Right cardiac atrium (tissue), 5 donors: ENCODE results near the gene NDFIP2. TPM values are rescaled to one million over a fixed set of nuclear protein-coding genes. Genes with fewer than 3 reads are reported as not detected.

Experiments used
- ATAC-seq, 2 donors: fragments of 200-7000 bp; cut with Tn5 transposase; one replicate each; pipeline versions ENCODE4 v1.8.0 to v1.9.1; 2020; ENCODE audit warnings: moderate library complexity in 2 of 2, mild to moderate bottlenecking in 1 of 2
- DNase-seq, 3 donors: peaks; one replicate each; pipeline ENCODE4 v3.0.0-alpha.2; 2020
- H3K27ac ChIP-seq: one replicate; pipeline ENCODE4 v1.5.1; 2013; ENCODE audit warnings: mild to moderate bottlenecking, low read length, control low read depth, moderate library complexity
- H3K27me3 ChIP-seq: one replicate; pipeline ENCODE4 v1.6.1; 2013; ENCODE audit not compliant: control insufficient read depth, insufficient read depth
- H3K4me1 ChIP-seq: one replicate; pipeline ENCODE4 v1.6.1; 2013; ENCODE audit warnings: low read length; ENCODE audit not compliant: control insufficient read depth, insufficient read depth
- H3K4me3 ChIP-seq: one replicate; pipeline ENCODE4 v1.5.1; 2013; ENCODE audit warnings: low read length, control low read depth
- H3K9me3 ChIP-seq: one replicate; pipeline ENCODE4 v1.6.1; 2013; ENCODE audit warnings: low read length; ENCODE audit not compliant: control insufficient read depth
- WGBS: extraction: QIAGEN DNeasy Blood & Tissue Kit; methylation state at CpG from one replicate; pipeline ENCODE4 v1.1.7; 2013; 5-methylcytosine and 5-hydroxymethylcytosine counted together
- intact Hi-C, 4 donors: fragments of 100-400 bp; cut with DNase I; formaldehyde crosslinking; loops; one replicate each; pipeline versions ENCODE4 v1.11.0 to v1.14.0; 2022 to 2023
- long read RNA-seq, 4 donors: library from polyadenylated mRNA; unstranded; transcript quantifications; one replicate each; pipeline ENCODE4 v2.0.0, GENCODE V29; 2020 to 2021
- polyA plus RNA-seq: library from polyadenylated mRNA; stranded (reverse); fragments of 200-250 nt; gene quantifications from one replicate; pipeline ENCODE4 v1.2.3, GENCODE V29; 2013
- total RNA-seq, 4 donors: library from RNA; stranded (reverse); fragmentation: NEBNext Ultra II Directional; extraction: Animal tissue kit (Norgen Biotek cat#: 25700); gene quantifications; one replicate each; pipeline ENCODE4 v1.2.1, GENCODE V29; 2021
- donor health status: healthy with polysubstance abuse.
- donor health status: DM: no; HTN: yes; CAD: no.
- donor health status: DM: no; HTN: no; CAD: no.
- donor health status: DM: no; HTN: yes; CAD: no; lungs with severe emphysema.
- donor health status: DM: yes; HTN: yes; CAD: no.

Gene NDFIP2, protein sequence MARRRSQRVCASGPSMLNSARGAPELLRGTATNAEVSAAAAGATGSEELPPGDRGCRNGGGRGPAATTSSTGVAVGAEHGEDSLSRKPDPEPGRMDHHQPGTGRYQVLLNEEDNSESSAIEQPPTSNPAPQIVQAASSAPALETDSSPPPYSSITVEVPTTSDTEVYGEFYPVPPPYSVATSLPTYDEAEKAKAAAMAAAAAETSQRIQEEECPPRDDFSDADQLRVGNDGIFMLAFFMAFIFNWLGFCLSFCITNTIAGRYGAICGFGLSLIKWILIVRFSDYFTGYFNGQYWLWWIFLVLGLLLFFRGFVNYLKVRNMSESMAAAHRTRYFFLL
- 10 to 100 TPM; 37.6 to 48.7 (median 41.6) TPM for total RNA-seq
- 29.0 TPM for polyA plus RNA-seq
- long read RNA-seq, donor 1, full-length matches to known transcripts: 139 of 153 reads
- long read RNA-seq, donor 1, partial matches to known transcripts: 4 of 153 reads
- long read RNA-seq, donor 1, other reads (novel, unspliced or antisense): 10 of 153 reads
- long read RNA-seq, donor 2, full-length matches to known transcripts: 46 of 51 reads
- long read RNA-seq, donor 2, partial matches to known transcripts: 2 of 51 reads
- long read RNA-seq, donor 2, other reads (novel, unspliced or antisense): 3 of 51 reads
- long read RNA-seq, donor 3, full-length matches to known transcripts: 354 of 395 reads
- long read RNA-seq, donor 3, partial matches to known transcripts: 14 of 395 reads
- long read RNA-seq, donor 3, other reads (novel, unspliced or antisense): 27 of 395 reads
- long read RNA-seq, donor 4, full-length matches to known transcripts: 54 of 59 reads
- long read RNA-seq, donor 4, partial matches to known transcripts: 1 of 59 reads
- long read RNA-seq, donor 4, other reads (novel, unspliced or antisense): 4 of 59 reads

DNA sequence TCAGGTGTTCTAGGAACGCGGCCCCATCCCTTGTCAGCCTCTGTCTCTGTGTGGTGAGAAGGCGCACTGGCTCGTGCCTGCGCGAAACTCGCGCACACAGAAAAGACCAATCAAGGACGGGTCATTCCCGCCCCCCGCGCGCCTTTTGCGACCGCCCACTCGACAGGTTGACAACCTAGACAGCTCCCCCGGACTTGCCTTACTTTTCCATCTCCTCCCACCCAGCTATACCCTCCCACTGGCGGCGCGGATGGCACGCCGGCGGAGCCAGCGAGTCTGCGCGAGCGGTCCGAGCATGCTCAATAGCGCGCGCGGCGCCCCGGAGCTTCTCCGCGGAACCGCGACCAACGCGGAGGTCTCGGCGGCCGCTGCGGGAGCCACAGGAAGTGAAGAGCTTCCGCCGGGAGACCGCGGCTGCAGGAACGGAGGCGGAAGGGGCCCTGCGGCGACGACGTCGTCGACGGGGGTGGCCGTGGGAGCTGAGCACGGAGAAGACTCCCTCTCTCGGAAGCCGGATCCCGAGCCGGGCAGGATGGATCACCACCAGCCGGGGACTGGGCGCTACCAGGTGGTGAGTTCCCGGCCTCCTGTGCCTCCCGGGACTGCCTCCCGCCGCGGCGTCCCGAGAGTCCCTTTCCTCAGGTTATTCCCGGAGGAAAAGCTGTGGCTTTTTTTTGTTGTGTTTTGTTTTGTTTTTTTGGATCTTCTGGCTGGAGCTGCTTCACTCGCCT is at the start of gene NDFIP2:
TSS of gene NDFIP2 (plus strand) at position 202 of the 731 bp plus-strand sequence. CDS start at position 251, 49 bp downstream.
- ATAC-seq (peak; percentile 97 to 98), DNase-seq (peak; percentile 91 to 96 (median 94))
- peak within 1 kb of the TSS; percentile 84 for H3K4me3 ChIP-seq
- no peaks in the 10 kb centered on the region for H3K27me3 ChIP-seq
- peak within 1 kb of the TSS; percentile 56 for H3K27ac ChIP-seq
- H3K4me1 ChIP-seq: no peaks in the 10 kb centered on the region
- H3K9me3 ChIP-seq: no peaks in the 10 kb centered on the region
- intact Hi-C loops: loop anchor here (5.0 to 10.0 kb wide), 3 partner anchors 51 to 66 kb away; no protein-coding TSS in a partner anchor
- WGBS: under 1% methylated on average over 74 of the region's 74 CpGs

DNA sequence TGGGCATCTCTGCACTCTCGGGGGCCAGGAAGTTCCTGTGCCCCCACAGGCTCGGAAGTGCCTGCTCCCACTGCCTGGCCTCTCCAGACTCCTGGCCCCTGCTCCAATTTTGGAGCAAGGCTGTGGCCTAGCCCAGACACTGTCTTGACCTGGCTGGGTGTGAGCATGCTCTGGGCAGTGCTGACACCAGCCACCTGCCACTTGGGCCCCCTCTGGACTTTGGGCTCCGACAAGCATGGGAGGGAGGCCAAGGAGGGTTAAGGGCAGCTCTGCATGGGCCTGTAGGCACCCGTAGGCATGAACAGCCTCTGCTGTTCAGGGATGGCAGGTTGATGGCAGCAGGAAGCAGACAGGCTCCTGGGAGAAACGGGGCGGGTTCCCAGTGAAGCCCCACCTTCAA is 48.9 kb upstream of the NDFIP2 start:
- peak in 1 of 2 donors; percentile 52 for ATAC-seq
- no peaks in the 10 kb centered on the region for H3K27me3 ChIP-seq
- intact Hi-C loops: no loop called here
- no peak overlapping the region for H3K27ac ChIP-seq
- DNase-seq: no peak
- WGBS: 92% methylated on average over 6 of the region's 6 CpGs
- H3K9me3 ChIP-seq: no peaks in the 10 kb centered on the region
- H3K4me3 ChIP-seq: no peak overlapping the region
- H3K4me1 ChIP-seq: no peaks in the 10 kb centered on the region

DNA sequence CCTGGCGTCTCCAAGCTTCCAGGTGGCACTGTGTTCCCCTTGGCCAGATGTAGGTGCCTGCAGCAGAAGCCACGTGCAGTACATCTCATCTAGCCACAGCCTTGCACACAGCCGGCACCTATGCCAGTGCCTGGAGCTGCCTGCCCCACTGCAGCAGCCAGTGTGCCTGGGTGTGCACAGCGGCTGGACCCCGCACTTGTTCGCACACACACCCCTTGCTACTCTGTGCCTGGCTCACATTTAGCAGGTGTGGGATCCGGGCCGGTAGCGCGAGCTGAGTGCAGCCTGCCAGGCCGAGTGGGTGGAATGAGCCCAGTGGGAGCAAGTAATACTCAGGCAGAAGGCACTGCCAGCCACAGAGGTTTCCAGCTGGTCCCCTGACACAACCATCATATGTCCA is 48.0 kb upstream of the NDFIP2 start:
- Histone ChIP-seq H3K4me1 (no peaks in the 10 kb centered on the region), H3K27me3 (no peaks in the 10 kb centered on the region), H3K4me3 (no peak overlapping the region), H3K27ac (no peak overlapping the region), H3K9me3 (no peaks in the 10 kb centered on the region)
- intact Hi-C loops: no loop called here
- no peak for ATAC-seq
- WGBS: 95% methylated on average over 11 of the region's 11 CpGs
- peak in 1 of 3 donors; percentile 28 for DNase-seq

DNA sequence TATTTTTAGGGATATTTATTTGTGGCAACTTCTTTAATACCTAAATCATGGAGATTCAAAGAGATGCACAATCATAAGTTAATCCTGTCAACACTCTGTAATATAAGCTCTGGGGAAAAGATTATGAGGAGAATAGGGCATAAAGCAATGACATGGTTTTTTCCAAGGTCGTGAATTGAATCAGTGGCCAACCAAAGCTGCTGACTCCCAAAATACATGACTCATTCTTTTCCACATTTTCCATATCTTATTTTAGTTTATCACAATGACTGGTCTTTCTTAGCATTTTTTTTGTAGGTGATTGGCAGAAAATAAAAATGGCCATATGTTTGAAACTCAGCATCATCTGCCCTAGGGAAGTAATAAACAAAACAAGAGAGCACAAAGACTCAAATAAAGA is 46.4 kb upstream of the NDFIP2 start:
- Histone ChIP-seq H3K4me3 (no peak overlapping the region), H3K27me3 (no peaks in the 10 kb centered on the region), H3K9me3 (no peaks in the 10 kb centered on the region), H3K4me1 (no peaks in the 10 kb centered on the region), H3K27ac (no peak overlapping the region)
- no peak for DNase-seq
- 32% methylated on average over 1 of the region's 1 CpG for WGBS
- no peak for ATAC-seq
- intact Hi-C loops: no loop called here

DNA sequence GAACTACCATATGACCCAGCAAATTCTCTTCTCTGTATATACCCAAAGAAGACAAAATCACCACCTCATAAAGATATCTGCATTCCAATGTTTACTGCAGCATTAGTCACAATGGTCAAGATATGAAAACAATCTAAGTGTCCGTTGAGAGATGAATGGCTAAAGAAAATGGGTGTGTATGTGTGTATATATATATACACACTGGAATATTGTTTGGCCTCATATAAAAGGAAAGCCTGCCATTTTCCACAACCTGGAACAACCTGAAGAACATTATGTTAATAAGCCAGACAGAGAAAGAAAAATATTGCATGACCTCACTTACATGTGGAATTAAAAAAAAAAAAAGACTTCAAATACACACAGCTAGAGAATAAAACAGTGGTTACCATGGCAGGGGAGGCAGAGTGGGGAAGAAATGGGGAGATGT is 45.4 kb upstream of the NDFIP2 start:
- no peaks in the 10 kb centered on the region for H3K9me3 ChIP-seq
- no peak overlapping the region for H3K27ac ChIP-seq
- intact Hi-C loops: no loop called here
- no peak for DNase-seq
- WGBS: 50% methylated on average over 1 of the region's 1 CpG
- H3K4me1 ChIP-seq: no peaks in the 10 kb centered on the region
- H3K27me3 ChIP-seq: no peaks in the 10 kb centered on the region
- no peak overlapping the region for H3K4me3 ChIP-seq
- ATAC-seq: no peak

DNA sequence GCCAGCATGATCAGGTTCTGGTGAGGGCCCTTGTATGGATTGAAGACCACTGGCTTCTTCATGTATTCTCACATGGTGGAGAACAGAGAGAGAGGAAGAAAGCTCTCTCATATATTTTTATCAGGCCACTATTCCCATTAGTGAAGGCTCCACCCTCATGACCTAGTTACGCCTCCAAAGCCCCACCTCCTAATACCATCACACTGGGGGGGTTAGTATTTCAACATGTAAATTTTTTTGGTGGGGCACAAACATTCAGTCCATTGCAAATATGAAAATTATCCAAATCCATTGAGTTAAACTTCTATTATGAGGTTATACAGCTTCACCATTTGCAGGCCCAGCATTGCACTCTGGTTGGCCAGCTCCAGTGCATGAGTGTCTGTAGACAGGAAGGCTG is 41.7 kb upstream of the NDFIP2 start:
- ATAC-seq (no peak), DNase-seq (no peak)
- Histone ChIP-seq H3K27ac (no peak overlapping the region), H3K27me3 (no peaks in the 10 kb centered on the region), H3K4me3 (no peak overlapping the region), H3K9me3 (no peaks in the 10 kb centered on the region), H3K4me1 (no peaks in the 10 kb centered on the region)
- WGBS: 92% methylated on average over 1 of the region's 1 CpG
- intact Hi-C loops: no loop called here

DNA sequence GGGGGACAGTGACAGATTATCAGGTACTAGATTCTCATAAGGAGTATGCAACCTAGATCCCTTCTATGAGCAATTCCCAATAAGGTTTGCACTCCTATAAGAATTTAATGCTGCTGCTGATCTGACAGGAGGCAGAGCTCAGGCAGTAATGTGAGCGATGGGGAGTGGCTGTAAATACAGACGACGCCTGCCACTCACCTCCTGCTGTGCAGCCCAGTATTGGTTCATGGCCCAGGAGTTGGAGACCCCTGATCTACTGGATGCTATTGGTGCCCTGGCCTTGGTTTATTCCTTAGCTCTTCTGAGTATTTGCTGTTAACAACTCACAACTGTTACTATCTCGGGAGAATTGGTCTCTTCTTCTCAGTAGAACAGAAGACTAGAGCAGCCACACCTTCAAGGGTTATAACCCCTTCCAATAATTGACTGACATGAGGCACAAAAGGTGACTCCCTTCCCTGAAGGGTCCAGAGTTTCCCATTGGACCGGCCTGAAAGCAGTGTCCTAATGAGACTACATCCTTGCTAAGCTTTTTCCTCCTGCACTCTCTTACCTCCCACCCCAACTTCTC is 39.9 kb upstream of the NDFIP2 start:
- 88% methylated on average over 5 of the region's 5 CpGs for WGBS
- Histone ChIP-seq H3K4me3 (no peak overlapping the region), H3K27ac (no peak overlapping the region), H3K4me1 (no peaks in the 10 kb centered on the region), H3K9me3 (no peaks in the 10 kb centered on the region), H3K27me3 (no peaks in the 10 kb centered on the region)
- intact Hi-C loops: no loop called here
- DNase-seq (no peak), ATAC-seq (no peak)

DNA sequence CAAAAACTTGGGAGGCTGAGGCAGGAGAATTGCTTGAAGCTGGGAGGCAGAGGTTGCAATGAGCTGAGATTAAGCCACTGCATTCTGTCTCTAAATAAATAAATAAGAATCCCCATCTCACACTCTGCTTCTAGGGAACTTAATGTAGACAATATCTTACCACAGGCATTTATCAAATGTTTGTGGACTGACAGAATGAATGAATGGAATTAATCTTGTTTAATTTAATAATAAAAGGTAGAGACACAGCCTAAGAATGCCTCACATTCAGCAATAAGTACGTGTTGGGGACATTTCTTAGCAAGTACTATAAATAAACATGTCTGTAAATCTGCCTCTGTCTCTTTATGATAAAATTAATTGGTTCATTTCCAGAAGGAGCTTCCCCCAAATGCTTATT is 38.7 kb upstream of the NDFIP2 start:
- Histone ChIP-seq H3K4me3 (no peak overlapping the region), H3K27ac (no peak overlapping the region), H3K9me3 (no peaks in the 10 kb centered on the region), H3K27me3 (no peaks in the 10 kb centered on the region), H3K4me1 (no peaks in the 10 kb centered on the region)
- 29% methylated on average over 1 of the region's 1 CpG for WGBS
- intact Hi-C loops: no loop called here
- DNase-seq (no peak), ATAC-seq (no peak)

DNA sequence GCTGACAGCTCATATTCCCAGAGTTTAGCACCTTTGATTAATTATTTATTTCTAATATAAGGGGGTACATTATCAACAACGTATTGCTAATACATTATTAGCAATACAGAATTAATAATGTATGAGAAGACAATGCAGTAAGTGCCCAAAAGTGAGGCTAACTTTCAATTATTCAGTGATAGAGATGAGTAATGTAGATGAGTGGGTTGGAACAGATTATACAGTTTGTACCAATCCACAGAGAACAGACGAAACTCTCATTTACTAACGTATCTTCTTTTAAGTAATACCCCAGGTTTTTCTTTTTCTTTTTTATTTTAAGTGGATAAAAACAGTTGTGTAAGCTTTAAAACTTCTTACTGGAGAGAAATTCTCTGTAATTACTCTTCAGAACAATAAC is 38.2 kb upstream of the NDFIP2 start:
- DNase-seq: no peak
- no peak for ATAC-seq
- Histone ChIP-seq H3K4me3 (no peak overlapping the region), H3K27ac (no peak overlapping the region), H3K27me3 (no peaks in the 10 kb centered on the region), H3K9me3 (no peaks in the 10 kb centered on the region), H3K4me1 (no peaks in the 10 kb centered on the region)
- WGBS: 80% methylated on average over 3 of the region's 3 CpGs
- intact Hi-C loops: no loop called here

DNA sequence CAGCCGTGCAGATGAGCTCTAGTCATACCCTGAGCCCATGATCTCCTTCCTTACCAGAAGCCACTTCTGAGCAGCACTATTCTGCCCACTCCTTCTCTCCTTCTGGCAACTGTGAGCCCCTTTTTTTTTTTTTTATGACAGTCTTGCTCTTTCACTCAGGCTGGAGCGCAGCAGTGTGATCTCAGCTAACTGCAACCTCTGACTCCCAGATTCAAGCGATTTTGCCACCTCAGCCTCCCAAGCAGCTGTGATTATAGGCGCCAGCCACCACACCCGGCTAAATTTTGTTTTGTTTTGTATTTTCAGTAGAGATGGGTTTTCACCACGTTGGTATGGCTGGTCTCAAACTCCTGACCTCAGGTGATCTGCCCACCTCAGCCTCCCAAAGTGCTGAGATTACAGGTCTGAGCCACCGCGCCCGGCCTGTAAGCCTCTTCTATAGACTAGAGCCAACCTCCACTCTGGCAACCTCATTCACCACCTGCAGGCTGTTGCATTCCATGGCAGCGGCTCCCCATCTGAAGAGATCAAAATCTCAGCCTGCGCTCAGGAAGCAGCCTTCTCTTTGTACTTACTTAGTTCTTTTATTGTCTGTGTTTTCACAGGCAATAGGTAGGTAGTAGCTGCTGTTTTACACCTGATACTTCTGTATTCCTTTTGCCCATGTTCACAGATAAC is 34.8 kb upstream of the NDFIP2 start:
- 88% methylated on average over 11 of the region's 11 CpGs for WGBS
- no peaks in the 10 kb centered on the region for H3K9me3 ChIP-seq

More for the DNA sequence above, 34.8 kb upstream of the NDFIP2 start:
- no peak overlapping the region for H3K27ac ChIP-seq
- no peaks in the 10 kb centered on the region for H3K4me1 ChIP-seq
- DNase-seq (no peak), ATAC-seq (no peak)
- intact Hi-C loops: no loop called here
- no peaks in the 10 kb centered on the region for H3K27me3 ChIP-seq
- no peak overlapping the region for H3K4me3 ChIP-seq
